Stimulated activated naive CD8-positive, alpha-beta T cell treated with anti-CD3 and anti-CD28 coated beads, Interleukin-15, Interleukin-2, amounts not matched to agents 100 U/mL and 50 U/mL, for 24 hours (primary cell): Measurements from ENCODE around the gene MAPK4.

Source experiments
- ATAC-seq: fragments of 150-1000 bp; cut with Tn5 transposase; one replicate; pipeline ENCODE4 v1.10.0; 2021
- DNase-seq: peaks from one replicate; pipeline ENCODE4 v3.0.0; 2021

MAPK4 gene

GRCh38 chr18:50720325-50720674 lies 160.4 kb downstream of the MAPK4 start:
- DNase-seq: no peak
- ATAC-seq: no peak

- ATAC-seq: no peak
- no peak for DNase-seq
Observed at GRCh38 chr18:50721006-50721405, 161.1 kb downstream of the MAPK4 start.

- ATAC-seq (no peak), DNase-seq (no peak)
Observed at GRCh38 chr18:50721451-50722120, 161.7 kb downstream of the MAPK4 start.

GRCh38 chr18:50722311-50722710 lies 162.4 kb downstream of the MAPK4 start:
- ATAC-seq: no peak

GRCh38 chr18:50724751-50725151 lies 164.9 kb downstream of the MAPK4 start:
- ATAC-seq: no peak
- DNase-seq: no peak

More at GRCh38 chr18:50722311-50722710, 162.4 kb downstream of the MAPK4 start:
- DNase-seq: no peak

GRCh38 chr18:50726960-50727589 lies 167.2 kb downstream of the MAPK4 start:
- ATAC-seq (peak; percentile 37), DNase-seq (no peak)

GRCh38 chr18:50727721-50728471 lies 168.0 kb downstream of the MAPK4 start:
- no peak for DNase-seq
- ATAC-seq: no peak

- DNase-seq: no peak
- ATAC-seq: no peak
Observed at GRCh38 chr18:50729376-50729775, 169.5 kb downstream of the MAPK4 start.

GRCh38 chr18:50729986-50730385 lies 170.1 kb downstream of the MAPK4 start:
- DNase-seq: no peak
- ATAC-seq: no peak

GRCh38 chr18:50734342-50734741 lies 174.5 kb downstream of the MAPK4 start:
- no peak for DNase-seq
- ATAC-seq: no peak

- DNase-seq (no peak), ATAC-seq (no peak)
Observed at GRCh38 chr18:50734886-50735285, 175.0 kb downstream of the MAPK4 start.

GRCh38 chr18:50737127-50737526 lies 177.2 kb downstream of the MAPK4 start:
- no peak for DNase-seq
- ATAC-seq: no peak

- DNase-seq (no peak), ATAC-seq (no peak)
Observed at GRCh38 chr18:50738098-50738757, 178.3 kb downstream of the MAPK4 start.

- ATAC-seq: no peak
- no peak for DNase-seq
Observed at GRCh38 chr18:50742952-50743351, 183.1 kb downstream of the MAPK4 start.

GRCh38 chr18:50744253-50744652 lies 184.4 kb downstream of the MAPK4 start:
- ATAC-seq (no peak), DNase-seq (no peak)

GRCh38 chr18:50745945-50746344 lies 186.1 kb downstream of the MAPK4 start:
- ATAC-seq (no peak), DNase-seq (no peak)

GRCh38 chr18:50747849-50748242 lies 188.0 kb downstream of the MAPK4 start:
- DNase-seq: no peak
- ATAC-seq: no peak

- no peak for ATAC-seq
- no peak for DNase-seq
Observed at GRCh38 chr18:50748243-50749229, 188.6 kb downstream of the MAPK4 start.

GRCh38 chr18:50749421-50749820 lies 189.5 kb downstream of the MAPK4 start:
- DNase-seq: no peak
- ATAC-seq: no peak

- ATAC-seq (no peak), DNase-seq (no peak)
Observed at GRCh38 chr18:50749945-50750344, 190.1 kb downstream of the MAPK4 start.

GRCh38 chr18:50750546-50750945 lies 190.7 kb downstream of the MAPK4 start:
- ATAC-seq: no peak

GRCh38 chr18:50751490-50751889 lies 191.6 kb downstream of the MAPK4 start:
- DNase-seq: no peak
- ATAC-seq: no peak

More at GRCh38 chr18:50750546-50750945, 190.7 kb downstream of the MAPK4 start:
- DNase-seq: no peak
